Measurements from ENCODE around the gene ANO6.
"Not testable (repeated sequence)": the region's sequence is repeated elsewhere in the genome, so short reads cannot be mapped to it uniquely, and the experiment has no call there.

ANO6 gene

DNA sequence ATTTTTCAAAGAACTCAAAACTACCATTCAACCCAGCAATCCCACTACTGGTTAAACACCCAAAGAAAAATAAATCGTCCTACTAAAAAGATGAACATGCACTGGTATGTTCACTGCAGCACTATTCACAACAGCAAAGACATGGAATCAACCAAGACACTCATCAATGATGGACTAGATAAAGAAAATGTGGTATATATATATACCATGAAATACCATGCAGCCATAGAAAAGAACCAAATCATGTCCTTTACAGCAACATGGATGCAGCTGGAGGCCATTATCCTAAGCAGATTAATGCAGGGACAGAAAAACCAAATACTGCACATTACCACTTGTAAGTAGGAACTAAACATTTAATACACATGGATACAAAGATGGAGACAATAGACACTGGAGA, 3.8 kb upstream of the ANO6 start:
- DNase-seq (ENCODE audit: low read depth): no peak

DNA sequence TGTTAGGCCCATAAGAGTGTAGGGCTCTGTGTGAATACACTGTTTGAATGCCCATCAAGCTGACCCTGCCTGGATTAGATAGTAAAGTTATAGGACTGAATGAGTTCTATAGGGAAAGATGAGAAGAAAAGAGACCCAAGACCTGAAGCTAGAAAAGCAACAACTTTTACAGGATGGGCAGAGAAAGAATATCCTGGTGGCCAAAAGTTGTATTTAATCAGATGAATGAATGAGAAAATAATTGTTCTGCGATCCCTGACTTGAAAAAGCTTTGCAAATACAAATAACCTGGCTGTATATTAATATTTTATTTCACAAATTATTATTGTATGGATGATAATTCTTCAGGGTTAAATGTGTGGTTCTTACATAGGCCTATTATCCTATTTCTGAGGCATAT, 2.8 kb upstream of the ANO6 start:
- DNase-seq (ENCODE audit: low read depth): no peak

DNA sequence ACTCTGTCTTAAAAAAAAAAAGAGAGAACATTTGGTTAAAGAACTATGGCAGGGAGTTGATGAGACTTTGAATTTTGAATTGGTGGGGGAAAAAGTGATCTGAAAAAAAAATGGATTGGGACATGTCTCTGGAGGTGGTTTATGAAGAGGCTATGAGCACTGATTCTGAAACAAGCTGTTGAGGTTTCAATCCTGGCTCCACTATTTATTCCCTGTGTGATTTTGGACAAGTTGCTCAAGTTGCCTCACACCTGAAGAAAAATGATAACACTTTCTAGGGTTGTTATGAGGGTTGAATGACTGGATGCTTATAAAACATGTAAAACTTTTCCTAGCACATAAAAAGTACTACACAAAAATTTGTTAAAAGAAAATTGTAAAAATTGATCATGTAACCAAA, 1.8 kb upstream of the ANO6 start:
- no peak for DNase-seq (ENCODE audit: low read depth)

DNA sequence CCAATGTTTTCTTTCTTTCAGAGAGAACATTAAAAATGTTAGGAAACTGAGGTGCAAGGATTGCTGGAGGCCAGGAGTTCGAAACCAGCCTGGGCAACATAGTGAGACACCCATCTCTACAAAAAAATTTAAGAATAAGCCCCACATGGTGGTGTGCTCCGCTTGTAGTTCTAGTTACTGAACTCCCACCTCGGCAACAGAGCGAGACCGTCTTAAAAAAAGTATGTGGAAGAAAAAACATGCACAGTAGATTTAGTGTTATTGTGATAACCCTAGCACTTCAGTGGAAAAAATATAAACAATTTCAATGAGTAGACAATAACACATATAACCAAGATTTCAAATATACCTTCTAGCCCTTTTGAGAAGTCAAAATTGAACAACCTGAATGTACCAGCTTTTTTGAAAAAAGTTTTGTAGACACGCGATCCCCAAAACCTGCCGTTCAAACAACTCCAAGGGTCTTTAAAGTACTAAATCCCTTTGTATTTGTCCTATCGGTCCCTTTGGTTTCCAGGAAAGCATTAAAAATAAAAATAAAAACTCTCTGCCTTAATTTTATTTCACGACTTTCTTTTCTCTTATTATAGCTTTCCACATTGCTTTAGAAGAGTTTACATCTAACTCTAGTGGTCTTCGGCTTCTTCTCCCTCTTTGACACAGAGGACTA, 1.0 kb upstream of the ANO6 start:
- DNase-seq (ENCODE audit: low read depth): no peak

DNA sequence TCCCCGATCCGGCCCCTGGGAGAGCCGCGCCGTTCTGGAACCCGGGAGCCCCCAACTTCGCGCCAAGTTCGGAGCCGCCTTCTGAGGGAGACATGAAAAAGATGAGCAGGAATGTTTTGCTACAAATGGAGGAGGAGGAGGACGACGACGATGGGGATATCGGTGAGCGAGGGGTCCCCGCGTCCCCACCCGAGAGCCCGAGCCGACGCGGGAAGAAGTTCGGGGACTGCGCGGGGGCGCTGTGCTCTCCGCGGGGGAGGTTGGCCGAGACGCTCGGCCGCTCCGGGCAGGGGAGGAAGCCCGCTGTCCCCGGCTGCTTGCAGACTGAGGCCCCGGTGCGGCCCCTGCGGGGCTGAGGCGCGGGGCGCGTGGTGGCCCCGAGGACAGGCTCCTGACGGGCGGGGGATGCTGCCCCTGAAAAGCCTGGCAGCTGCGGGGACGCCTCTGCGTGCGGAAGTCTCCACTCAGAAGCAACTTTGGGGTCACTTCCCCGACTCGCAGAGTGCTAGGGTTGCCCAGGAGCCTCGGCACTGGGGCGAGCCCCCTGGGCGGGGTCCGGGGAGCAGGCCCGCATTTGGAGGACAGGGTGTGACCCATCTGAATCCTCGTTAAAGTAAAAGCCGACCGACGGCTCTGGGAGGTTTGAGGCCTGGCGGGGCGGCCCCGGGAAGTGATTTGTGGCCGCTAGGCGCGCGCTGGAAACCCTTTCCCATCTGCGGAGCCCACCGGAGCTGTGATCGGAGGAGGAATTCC, 511 bp downstream of the ANO6 start:
- DNase-seq (ENCODE audit: low read depth): peak; percentile 28

DNA sequence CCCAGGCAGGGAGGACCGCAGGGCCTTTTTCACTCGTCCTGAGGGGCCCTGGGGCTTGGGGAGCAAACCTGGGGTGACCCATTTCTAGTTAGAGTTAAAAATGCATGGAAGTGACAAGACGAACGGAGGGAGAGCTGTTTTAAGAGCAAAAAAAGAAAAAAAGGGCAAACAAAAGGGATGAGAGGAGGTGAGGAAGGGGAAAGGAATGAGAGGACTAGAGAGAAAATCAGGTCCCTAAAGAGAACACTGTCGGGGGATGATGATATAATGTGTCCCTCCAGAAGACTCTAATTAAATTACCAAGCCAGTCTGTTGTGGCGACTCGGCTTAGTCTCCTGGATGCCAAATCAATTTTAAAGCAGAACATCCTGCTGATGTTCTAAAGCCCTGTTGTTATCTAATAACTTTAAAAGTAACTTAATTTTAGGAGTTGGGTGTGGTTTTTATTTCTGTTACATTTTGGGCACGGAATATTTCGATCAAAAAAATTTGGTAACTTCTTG, 1.1 kb downstream of the ANO6 start:
- no peak for DNase-seq (ENCODE audit: low read depth)

DNA sequence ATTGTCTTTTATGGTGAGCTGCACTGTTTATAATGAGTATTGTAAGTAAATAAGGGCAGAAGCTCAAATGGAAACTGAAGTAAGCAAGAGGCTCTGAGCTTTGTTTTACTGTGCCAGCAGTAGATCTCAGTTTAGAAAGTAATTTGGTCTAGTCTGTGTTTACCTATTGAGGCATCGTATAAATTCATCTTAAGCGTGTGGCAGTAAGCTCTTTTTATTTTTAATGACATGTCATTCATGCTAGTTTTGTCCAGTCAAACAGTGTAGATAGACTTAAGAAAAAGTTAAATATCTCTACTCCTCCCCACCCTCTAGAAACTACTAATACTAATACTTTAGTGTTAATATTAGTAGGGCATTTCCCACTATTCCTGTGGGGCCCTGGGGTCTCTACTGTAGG, 2.0 kb downstream of the ANO6 start:
- DNase-seq (ENCODE audit: low read depth): no peak

DNA sequence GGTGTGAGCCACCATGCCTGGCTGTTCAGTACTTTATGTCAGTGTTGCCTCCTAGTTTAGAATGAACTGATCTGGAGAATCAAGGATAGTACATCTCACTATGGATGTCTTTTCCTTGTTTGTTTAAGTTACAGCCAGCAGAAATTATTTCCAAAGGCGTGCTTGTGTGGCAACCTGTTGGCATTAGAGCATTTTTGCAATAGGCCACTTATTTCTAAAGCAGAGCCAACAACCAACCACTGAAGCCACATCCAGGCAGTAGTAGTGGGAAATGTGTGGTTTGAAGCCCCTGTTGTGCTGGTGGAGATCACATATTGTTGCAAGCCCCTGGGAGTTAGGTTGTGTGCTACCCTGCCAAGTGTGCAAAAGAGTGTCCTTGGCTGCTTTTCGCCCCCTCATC, 3.7 kb downstream of the ANO6 start:
- no peak for DNase-seq (ENCODE audit: low read depth)

DNA sequence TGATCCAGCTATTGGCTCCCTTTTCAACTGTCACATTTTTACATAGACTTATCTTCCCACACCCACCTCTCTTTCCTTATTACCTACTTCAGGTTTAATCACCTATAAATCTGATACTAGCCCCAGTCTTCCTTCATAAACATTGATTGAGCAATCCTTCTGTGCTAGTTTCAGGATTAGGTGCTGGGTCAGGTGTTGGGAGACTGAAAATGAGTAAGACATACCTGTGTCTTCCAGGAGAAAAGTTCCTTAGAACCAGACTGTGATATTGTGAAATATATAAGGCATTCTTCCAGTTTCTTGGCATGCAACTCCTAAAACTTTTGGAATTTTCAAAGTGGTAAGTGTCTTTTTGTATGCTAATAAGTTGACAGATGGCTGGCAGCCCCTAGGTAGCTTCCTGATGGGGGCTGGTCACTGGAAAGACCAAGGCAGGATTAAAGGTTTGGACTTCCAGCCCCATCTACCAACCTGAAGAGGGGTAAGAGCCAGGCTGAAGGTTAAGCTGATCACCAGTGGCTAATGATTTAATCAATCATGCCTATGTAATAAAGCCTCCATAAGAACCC, 4.6 kb downstream of the ANO6 start:
- DNase-seq (ENCODE audit: low read depth): no peak

DNA sequence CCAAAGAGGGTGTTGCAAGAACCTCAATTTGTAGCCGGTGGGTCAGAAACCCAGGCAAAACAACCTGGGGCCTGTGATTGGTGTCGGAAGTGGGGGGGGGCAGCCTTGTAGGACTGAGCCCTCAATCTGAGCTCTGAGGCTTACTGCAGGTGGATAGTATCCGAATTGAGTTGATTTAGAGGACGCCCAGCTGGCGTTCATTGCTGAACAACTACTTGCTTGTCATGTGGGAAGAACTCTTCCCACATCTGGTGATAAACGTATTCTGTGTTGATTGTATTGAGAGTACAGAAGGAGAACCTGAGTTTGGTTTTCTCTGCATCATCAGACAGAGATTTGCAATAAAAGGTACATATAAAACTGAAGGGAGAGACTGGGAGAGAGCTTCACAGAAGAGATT, 5.1 kb downstream of the ANO6 start:
- DNase-seq (ENCODE audit: low read depth): no peak

DNA sequence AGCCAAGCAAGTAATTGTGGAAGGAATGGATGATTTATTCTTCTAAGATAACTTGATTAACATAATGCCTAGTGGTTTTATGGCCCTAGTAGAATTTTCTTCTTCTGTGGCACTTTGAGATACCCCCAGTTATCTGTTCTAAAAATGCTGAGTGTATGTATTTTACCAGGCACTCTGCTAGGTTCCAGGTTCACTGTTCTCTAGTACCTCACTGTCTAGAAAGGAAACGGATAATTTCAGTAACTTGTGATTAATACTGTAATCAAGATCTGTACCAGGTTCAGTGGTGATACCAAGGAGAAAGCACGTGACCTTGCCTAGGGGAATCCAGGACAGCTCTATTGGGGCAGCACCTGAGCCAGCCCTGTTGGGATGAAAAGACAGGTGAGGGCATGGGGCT, 8.0 kb downstream of the ANO6 start:
- DNase-seq (ENCODE audit: low read depth): no peak

DNA sequence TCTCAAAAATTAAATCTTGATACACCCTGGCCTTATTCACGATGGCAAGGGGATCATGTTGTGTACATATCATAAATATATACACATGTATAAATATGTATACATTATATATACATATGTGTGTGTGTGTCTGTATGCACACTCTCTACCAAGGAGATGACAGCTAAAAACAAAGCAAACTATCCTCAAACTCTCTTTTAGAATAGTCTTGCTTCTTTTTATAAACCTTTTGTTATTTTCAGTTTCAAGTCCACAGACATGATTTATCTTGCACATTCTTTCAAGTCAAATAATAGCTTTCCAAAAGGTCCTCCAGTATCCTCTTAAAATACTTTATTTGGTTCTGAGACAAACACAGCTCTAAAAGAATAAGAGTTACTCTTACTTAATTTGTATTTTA, 8.4 kb downstream of the ANO6 start:
- no peak for DNase-seq (ENCODE audit: low read depth)

DNA sequence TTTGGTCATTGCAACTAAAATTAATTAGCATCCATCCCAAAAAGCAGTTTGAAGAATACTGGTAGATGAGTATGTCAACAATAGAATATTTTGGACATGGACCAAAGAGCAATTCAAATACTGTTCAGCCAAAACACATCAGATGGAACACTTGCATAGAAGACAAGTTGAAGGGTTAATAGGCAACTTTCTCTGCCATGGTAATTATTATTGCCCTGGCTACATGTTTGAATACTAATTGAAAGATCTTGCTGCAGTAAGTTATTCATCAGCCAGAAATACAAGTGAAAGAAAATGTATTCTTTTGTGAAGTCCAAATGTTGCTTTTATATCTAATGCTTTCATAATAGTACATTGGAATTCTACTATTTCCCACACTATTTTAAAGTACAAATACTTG, 10.1 kb downstream of the ANO6 start:
- no peak for DNase-seq (ENCODE audit: low read depth)

DNA sequence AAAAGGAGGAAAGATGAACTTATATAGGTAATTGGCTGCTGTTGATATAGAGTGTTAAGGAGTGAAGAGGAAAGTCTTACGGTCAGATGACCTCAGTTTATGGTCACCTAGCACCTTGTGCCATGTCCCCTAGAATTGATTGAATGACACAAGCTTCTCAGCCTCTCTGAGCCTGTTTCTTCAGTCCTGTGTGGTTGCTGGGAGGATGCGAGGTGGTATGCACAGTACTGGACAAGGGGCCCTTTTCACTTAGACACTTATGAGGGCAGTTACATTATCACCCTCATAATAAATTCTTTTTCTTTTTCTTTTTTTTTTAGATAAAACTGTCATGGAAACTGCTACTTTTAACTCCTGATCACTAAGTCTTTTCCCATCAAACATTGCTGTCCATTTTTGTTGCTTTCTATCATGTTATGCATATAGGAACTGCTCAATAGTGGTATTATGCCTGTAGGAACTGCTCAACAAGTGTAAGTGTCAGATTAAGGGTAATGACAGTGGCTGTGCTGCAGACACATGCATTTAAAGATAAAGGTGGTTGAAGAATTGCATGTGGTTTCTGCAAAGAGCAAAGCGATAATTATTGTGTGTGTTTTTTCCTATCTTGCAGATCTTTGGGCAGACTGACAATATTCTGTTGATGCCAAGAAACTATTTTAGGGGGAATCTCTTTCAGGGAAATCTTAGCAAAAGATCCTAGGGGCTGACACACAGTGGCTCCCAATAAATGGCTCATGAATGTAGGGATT, 11.6 kb downstream of the ANO6 start:
- no peak for DNase-seq (ENCODE audit: low read depth)

DNA sequence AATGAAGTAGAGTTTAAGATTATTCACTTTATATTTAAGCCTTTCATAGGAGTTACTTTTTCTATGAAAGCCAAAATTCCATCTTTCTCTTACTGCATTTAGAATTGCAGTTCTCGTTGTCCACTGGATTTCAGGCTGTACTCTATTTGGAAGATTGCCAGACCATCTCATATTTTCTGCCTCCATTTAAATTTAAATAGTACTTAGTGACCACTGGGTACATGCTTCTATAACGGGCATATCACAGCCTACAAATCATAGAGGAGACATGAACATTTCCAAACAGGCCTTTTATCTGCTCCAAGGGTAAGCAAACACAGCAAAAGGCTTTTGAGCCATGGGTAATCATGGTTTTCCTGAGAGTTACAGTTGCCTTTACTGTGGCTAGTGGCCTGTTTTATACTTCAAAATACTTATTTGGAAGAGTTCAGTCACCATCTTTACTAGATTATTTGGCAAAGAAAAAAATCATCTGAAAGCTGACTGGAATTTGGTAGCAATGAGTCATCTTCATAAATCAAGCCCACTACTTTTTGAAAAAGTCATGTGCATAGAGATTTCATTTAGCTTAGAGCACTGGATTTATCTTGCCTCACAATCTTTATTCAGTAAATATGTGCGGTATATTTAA, 15.7 kb downstream of the ANO6 start:
- DNase-seq (ENCODE audit: low read depth): no peak

DNA sequence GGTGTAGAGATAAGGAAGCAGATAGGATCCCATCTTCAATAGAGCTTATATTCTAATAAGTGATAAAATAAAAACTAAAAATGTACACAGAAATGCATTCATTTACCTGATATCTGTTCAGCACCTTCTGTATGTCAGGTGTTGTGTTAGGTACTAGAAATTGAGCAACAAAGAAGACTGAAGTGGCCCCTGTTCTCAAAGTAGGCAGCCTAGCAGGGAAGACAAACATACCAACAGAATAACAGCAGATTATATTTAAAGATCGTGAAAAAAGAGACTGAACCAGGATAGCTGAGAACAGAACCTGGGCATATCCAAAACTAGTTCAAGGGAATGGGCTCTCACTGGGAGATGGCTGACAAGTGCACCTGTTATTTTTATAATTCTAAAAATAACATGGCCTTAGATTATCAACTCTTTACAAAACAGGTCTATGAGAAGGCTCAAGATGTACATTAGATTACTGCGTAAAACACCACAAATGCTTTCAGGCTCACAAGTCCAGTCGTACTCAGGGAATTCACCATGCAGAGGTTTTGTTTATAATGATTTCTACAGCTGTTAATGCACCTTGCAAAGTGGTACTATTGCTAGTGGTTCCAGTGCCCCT, 16.4 kb downstream of the ANO6 start:
- DNase-seq (ENCODE audit: low read depth): no peak

DNA sequence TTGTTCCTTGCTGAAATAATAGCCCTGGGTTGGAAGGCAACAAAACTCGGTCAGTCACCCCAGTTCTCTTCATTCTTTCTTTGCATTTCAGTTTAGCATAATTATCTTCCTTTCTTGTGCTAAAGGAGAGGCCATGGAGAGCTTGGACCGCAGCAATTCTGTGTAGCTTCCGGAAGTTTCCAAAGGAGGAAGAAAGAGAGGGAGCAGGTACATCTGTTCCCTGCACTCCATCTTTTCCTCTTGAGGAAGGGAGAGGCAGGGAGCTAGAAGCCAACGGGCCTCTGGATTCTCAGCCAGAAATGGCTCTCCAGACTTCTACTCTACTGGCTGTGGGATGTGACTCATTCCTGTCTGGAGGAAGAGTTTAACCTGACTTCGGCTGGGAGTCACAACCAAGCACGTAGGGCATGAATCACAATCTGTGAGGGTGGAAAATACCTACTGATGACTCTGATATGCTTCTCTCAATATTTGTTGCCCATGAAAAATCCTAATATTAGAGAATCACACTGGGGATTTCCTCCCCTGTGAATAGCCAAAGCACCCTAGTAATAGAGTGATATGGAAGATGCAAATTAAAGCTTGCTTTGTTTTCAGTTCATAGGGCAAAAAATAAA, 17.0 kb downstream of the ANO6 start:
- DNase-seq (ENCODE audit: low read depth): no peak

DNA sequence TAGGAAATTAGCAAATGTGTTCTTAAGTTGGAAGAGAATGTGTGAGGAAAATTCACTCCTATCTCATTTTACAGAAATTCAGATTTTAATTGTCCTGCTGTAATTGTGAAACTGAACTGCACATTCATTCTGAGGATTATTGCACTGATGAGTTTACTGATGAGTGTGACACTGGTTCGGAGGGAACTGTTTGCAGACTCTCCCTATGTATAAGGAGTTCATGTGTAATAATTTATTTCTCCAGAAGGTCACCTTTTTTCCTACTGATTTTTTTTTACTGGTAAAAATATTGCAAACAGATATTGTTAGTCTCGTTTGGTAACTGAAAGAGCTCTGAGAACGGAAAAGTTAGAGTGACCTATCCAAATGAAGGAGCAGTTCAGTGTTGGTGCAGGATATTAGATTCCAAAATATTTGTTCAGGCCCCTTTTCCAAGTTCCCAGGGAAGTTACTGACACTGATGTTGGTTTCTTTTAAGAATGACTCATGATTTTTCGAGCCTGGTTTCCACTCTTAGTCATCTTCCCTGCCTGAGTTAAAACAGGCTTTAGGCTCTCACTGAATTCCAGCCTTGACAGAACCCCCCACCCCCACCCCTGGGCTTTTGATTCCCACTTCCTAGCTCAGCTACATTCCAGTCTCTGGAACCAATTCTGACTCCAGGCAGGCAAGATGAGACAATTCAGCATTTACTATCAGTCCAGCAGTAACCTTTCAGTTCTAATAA, 18.4 kb downstream of the ANO6 start:
- DNase-seq (ENCODE audit: low read depth): no peak

DNA sequence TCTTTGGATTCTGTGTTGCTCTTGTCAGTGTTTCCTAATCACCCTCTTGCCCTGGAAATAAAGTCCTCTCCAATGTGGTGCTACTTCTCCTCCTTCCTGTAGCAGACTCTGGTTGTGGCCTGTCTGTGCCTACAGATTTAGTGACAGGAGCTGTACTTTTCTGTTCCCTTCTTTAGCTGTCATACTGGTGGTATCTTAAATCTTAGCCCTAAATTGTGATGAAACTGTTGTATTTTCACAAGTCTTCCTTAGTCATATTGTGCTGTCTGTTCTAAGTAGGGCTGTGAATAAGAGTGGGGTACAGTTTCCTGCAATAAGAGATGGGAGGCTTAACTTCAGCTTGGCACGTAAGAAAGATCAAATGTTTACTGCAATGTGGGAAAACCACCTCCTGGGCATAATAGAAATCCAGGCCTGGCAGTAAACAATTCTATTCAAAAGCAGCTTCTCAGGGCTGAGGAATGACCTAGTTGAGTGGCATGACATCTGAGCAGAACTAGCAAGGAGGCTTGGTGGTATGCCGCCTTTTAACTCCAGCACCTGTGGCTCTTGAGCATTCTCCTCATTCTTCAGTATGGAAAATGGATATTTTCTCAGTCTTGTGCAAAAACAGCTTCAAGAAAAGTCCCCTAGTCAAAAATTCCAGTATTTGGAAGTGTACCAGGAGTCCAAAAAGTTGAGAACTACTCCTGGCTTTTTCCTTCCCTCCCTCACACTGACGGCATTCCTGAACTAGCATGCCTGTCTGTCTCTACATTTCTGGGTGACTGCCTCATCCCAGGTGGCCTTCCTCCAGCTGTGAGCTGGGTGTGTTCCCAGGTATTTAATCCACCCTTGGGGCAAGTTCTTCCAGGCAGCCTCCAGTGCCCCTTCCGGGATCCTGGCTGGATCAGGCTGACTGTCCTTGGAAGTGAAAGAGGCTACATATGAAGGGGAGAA, 19.5 kb downstream of the ANO6 start:
- DNase-seq (ENCODE audit: low read depth): no peak

DNA sequence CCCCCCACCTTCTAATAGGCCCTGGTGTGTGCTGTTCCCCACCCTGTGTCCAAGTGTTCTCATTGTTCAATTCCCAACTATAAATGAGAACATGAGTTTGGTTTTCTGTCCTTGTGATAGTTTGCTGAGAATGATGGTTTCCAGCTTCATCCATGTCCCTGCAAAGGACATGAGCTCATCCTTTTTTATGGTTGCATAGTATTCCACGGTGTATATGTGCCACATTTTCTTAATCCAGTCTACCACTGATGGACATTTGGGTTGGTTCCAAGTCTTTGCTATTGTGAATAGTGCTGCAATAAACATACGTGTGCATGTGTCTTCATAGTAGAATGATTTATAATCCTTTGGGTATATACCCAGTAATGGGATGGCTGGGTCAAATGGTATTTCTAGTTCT, 20.5 kb downstream of the ANO6 start:
- not testable (repeated sequence) for DNase-seq (ENCODE audit: low read depth)
